HCEC 1CT (cell line): Measurements from ENCODE around the gene IGSF9.
"Not testable (repeated sequence)": the region's sequence is repeated elsewhere in the genome, so short reads cannot be mapped to it uniquely, and the experiment has no call there.

ENCODE experiments used
- DNase-seq: peaks from one replicate; pipeline ENCODE4 v3.0.0-alpha.2; 2017

Gene IGSF9

DNA sequence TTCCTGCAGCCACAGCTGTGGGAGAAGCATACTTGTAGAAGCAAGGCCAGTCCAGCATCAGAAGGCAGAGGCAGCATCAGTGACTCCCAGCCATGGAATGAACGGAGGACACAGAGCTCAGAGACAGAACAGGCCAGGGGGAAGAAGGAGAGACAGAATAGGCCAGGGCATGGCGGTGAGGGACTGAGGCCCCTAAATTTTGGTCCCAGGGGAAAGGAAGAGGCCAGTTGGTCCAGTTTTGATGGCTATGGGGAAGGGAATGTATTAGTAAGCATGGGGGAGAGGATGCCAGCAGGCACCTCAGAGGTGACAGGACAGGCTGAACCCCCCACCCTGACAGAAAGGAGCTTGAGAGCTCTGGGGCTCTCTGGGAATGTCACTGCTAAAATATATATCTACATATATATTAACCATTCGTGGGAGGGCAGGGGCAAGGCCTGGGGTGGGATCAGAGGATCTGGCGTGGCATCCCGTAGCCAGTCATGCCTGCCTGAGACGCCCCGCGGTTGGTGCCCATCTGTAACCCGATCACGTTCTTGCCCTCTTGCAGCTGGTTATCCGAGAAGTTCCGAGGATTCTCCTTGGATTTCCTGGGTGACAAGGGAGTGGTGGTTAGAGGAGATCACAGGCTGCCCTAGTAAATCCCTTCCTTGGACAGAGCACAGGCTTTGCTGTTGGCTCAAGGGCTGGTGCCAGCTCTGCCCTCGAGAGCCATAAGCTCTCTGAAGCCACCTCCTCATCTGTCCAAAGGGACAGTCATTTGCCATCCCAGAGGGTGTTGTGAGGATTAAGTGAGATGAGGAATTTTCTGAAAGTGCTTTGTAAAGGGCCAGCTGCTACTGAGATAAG, 26.8 kb downstream of the IGSF9 start:
- no peak for DNase-seq

DNA sequence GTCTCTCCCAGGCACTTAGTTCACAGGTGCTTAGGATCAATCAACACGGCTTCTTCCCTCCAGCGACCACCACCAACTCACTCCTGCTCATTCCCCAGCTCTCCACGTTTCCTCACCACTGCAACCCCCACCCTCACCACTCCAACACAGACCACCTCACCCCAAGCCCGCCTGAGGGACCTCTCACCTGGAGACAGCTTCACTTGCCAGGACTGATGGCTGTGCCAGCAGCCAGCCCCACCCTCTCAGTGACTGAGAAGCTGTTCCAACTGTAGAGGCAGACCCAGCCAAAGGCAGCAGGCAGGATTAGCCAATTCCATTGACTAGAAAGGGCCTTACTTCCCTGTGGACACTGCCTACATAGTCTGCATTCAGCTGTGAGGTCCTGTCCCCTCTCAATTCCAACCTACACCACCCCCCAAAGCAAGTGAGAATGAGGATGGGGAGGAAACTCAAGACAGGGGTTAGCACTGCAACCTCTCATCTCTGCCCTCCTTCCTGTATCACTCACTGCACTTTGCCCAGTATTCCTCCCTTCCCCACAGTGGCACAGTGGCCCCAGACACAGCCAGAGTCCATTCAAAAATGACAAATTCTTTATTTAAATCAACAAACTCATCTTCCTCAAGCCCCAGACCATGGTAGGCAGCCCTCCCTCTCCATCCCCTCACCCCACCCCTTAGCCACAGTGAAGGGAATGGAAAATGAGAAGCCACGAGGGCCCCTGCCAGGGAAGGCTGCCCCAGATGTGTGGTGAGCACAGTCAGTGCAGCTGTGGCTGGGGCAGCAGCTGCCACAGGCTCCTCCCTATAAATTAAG, 27.7 kb downstream of the IGSF9 start:
- DNase-seq, result no peak

DNA sequence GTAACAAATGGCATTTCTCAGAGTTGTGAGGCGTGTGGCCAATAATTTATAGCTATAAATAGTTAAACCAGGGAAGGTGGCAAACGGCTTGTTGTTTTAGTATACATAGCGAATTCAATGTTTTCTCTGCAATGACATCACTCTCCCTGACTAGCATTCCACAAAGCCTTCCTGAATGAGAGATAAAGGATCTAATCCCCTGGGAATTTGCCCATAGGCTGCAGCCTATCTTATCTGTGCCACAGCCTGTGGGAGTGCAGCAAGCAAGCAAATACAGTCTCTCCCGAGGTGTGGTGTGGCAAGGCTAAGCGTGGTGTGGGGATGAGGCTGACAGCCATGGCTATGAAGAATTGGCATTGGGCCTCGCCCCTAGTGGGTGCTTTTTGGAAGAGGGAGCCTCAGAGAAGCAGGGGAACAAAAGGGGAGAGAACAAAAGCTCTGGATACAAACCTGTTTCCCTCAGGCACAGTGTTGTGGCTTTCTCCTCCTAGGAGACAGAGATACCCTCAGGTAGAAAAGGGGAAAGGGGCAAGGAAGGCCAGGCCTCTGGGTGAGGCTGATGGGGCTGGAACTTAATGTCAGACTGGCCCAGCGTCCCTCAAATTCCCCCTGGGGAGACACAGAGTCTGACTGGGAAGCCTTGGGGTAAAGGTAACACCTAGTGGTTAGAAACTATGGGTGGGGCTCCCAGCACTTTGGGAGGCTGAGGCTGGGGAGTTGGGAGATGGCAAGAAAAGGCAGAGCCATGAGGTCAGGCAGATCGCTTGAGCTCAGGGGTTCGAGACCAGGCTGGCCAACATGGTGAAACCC, 29.0 kb downstream of the IGSF9 start:
- peak; percentile 67 for DNase-seq

DNA sequence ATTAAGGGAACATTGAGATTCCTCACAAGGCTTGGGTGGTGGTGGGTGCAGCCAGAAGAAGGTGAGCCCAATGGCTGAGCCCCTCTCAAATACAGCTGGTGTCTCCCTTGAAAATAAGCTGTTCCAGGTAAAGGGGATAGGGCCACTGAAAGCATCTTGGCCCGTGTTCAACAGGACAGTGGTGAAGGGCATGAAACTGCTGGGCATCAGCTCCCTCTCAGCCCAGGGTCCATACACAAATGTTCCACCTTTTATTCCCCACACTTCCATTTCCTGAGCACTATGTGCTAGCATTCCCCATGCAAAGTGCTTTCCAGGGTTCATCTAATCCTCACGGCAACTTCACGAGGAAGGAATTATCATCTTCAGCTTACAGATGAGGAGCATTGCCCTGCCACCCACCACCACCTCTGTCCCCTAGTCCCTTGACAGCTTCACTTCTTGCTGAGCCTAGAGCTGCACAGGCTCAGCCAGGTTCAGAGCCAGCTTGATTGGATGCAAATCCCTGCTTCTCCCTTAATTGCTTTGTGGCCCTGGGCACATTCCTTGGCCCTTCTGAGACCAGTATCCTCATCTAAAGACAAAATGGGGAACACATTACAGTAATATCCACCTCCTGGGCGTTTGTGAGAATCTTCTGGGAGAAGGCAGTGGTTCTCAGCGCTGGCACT, 29.7 kb downstream of the IGSF9 start:
- no peak for DNase-seq

DNA sequence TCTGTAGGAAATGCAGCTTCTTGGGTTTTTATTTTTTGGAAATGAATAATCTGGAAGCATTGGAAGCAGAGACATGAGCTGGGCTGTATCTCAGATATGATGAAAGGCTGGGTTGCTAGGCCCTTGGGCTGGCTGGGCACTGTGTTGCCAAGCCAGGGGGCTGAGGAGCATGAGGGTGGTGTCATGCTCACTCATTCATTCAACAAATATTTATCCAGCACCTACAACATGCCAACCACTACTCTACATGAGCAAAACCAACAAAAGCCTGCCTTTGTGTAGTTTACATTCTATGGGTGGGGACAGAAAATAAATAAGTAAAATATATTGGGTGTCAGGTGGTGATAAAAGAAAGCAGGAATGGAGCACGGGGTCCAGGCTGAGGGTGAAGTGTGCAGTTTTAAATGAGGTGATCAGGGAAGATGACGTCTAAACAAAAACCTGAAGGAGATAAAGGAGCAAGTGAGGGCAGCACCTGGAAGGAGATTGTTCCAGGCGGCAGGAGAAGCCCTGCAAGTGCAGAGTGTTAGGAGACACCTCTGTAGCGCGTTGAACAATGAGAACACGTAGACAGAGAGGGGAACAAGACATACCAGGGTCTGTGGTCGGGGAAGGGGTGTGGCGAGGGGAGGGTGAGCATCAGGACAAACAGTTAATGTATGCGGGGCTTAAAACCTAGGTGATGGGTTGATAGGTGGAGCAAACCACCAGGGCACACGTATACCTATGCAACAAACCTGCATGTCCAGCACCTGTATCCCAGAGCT, 31.0 kb downstream of the IGSF9 start:
- no peak for DNase-seq

DNA sequence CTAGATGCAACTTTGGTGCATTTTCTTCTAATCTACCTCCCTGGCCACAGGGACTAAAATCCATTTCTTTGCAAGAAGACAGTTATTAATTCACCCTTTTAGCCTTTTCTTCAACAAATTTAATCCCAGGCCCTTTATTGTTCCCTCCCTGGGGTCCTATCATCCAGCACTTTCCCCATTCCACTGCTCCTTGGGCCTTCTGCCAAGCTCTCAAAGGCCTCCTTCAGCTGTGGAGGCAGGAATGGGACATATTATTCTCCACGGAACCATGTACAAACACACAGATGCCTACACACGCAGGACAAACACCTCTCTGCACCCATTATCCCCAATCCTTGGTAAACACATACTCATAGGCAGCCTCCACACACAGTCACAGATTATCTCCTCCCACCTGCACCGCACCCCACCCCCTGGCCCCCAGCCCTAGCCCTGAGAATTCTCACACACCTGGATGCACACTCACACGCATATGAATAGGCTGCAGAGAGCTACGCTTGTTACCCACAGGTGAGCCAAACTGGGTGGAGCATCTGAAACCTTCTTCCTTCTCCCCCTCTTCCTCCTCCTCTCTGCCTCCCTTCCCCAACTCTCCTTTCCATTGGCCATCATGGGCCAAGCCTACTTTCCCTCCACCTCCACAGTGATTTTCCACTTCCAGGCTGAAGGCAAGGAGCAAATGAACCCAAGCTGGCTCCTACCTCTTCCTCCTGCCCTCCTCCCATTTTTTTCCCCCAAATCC, 31.8 kb downstream of the IGSF9 start:
- DNase-seq, result no peak

DNA sequence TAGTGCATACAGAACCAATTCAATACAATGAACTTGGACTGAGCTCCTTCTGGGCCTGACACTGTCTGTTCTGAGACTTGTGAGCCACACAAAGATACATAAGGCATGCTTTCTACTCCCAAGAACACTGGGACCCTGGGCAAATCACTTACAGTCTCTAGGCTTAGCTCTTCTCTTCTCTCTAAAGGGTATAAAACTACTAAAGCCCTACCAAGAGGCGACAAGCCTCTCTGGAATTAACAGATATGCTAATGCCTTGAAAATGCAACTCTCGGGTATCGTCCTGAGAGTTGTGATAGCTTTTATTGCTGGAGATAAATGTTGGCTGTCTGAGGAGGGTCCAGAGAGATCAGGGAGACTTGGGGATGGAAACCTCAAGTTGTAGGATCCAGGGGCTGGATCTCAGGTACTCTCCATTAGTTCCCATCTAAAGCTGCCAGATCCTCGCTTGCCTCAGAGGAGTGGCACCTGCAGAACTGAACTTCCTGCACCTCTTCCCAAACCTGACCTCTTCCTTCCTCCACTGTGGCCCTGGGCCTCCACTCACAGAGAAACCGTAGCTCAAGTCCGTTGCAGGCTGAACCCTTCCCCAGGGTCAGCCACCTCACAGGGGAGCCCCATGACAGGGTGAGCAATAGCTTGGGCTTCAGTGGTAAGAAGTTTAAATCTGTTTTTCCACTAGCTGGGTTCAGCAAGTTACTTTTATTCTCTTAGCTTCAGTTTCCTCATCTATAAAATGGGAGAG, 33.9 kb downstream of the IGSF9 start:
- no peak for DNase-seq

DNA sequence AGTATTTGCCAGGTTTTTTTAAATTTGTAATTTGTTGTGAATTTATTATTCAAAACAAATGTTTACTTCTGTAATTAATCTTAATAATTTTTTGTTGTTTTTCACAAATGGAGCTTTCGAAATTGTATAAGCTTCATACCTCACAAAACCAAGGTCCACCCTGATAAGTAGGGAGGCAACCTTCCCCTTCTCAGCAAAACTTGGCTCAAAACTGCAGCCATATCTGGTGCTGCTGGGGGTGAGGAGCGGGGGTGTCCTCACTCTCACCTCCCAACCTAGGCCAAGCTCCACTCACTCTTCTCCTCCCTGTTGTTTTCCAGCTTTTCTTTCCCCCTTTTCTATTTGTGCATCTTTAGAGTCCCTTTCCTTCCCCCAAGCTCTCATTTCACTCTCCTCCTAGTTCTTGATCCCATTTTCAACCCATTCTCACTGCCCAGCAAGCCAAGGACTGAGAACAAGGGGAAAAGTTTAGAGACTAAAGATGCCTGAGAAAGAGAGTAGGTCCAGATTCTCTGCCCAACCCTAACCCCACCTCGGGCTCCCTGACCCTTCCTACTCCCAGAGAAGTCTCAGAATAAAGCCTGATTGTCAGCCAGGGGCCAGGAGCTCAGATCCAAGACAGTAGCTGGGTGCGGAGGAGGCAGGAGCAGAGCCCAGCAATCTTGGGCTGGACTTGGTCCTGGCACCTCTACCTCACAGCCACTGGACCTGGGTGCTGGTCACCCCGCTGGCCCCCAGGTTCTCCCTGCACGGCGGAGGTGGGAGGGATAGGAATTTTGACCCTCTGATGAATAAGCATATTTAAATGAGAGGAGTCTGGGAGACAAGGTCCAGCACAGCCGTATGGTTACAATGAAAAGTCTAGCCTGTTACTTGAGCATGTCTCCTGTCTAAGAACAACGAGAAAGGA, 37.1 kb downstream of the IGSF9 start:
- DNase-seq, result no peak

DNA sequence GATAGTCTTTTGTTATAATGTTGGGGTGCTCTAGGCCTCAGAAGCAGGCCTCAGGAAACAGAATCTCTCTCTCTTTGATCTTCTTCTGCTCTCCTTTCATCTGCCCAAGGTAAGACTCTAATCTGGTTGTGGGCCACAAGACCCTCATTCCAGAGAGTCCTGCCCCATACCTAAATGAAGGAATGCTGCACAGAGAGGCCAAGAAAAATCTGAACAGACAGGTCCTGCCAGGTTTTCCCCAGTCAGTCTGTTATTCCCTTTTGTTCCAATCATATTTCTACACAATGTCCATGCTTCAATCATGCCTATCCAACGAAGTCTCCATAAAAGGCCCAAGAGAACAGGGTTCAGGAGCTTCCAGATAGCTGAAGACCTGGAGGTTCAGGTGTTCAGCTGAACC, 38.5 kb downstream of the IGSF9 start:
- DNase-seq, result no peak

DNA sequence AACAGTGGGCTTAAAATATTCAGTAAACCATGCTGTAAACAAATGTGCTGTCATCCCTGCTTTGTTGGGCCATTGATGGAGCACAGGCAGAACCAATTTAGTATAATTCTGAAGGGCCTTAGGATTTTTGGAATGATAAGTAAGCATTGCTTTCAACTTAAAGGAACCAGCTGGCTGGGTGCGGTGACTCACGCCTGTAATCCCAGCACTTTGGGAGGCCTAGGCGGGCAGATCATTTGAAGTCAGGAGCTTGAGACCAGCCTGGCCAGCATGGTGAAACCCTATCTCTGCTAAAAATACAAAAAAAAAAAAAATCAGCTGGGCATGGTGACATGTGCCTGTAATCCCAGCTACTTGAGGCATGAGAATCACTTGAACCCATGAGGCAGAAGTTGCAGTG, 41.4 kb downstream of the IGSF9 start:
- not testable (repeated sequence) for DNase-seq

DNA sequence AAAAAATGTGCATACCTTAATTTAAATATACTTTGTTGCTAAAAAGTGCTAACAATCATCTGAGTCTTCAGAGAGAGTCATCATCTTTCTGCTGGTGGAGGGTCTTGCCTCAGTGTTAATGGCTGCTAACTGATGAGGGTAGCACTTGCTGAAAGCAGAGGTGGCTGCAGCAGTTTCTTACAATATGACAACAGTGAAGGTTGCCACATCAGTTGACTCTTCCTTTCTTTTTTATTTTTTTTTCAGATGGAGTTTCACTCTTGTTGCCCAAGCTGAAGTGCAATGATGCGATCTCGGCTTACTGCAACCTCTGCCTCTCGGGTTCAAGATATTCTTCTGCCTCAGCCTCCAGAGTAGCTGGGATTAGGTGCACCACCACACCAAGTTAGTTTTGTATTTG, 42.9 kb downstream of the IGSF9 start:
- DNase-seq, result no peak

DNA sequence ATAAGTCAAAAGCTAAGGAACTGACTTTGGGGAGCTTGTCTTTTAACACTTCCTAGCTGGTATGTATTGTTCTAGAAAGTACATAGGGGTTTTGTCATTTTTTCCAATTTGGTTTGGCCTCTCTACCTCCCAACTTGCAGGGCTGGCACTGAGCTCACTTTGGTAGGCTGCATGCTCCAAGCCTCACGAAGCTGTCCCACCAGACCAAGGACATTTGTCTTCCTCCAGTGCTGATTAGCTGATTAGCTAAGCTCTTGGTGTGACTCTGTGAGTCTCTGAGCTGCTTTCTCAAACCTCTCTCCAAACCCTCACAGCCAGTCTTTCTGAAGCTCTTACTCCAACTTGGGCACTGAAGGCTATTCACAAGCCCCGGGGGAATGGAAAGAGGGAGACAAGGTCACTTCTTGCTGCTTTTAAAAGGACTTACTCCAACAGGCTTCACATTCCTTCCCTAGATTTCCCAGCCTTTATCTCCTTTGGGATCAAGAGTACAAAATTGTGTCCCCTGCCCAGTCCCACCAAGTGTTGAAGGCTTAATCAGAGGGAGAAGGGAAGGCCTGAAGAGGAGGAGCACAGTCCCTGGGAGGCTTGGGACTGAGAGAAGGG, 44.6 kb downstream of the IGSF9 start:
- no peak for DNase-seq

DNA sequence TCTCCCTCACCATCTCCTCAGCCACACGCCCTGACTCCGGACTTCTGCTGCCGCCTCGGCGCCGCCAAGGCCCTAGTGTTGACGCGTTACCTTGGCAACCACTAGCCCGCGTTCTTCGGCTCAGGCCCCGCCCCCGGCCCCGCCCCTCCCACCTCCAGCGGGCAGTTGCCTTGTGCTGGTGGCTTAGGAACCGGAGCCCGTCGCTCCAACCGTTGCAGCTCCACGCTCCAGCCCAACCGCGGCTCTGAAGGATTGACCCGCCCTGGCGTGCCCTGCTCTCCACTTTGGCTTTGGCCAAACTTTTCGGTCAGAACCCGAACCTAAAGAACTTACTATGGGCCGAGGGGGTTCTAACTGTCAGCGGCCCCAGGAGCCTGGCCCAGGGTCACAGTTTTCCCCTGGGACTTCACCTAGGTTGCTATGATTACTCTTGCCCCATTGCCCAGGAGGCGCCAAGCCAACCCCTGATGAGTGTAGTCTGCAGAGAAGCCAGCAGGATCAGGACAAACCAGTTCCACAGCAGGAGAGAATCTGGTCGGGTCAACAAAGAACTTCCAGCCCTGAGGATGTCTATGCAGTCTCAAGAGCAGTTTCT, 45.2 kb downstream of the IGSF9 start, which contains the start of gene CFAP45:
CFAP45 (minus strand) TSS at position 80 of the 595 bp plus-strand sequence; CDS start at position 13, 67 bp downstream.
- no peak for DNase-seq

DNA sequence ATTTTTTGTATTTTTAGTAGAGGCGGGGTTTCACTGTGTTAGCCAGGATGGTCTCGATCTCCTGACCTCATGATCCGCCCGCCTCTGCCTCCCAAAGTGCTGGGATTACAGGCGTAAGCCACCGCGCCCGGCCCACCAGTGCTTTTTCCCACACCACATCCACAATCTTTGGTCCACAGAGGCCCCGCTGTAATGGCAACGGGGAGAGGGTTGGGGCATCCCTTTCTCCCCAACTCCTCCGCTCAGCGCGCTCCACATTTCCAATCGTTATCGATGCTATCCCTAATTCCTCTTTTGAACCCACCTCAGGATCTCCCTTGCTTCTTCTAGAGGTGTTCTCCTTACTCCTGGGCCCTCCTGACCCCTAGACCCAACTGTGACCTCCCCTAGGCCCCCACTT, 45.8 kb downstream of the IGSF9 start:
- not testable (repeated sequence) for DNase-seq

DNA sequence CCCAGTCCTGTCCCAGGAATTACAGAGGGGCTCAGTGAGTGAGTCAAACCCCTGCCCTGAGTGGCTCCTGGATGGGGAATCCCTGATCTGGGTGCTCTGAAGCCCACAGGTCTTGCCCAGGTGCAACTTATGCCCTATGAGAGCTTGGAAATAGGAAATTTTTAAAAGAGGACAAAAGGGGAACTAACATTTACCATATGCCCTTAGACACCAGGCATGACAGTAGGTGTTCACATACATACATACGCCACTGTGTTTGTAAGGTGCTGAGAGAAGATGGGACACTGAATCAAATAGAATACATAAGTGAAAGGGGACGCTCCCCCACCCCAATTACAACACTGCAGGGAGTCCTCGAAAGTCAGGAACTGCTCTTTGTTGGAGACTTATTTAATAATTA, 46.9 kb downstream of the IGSF9 start:
- no peak for DNase-seq

DNA sequence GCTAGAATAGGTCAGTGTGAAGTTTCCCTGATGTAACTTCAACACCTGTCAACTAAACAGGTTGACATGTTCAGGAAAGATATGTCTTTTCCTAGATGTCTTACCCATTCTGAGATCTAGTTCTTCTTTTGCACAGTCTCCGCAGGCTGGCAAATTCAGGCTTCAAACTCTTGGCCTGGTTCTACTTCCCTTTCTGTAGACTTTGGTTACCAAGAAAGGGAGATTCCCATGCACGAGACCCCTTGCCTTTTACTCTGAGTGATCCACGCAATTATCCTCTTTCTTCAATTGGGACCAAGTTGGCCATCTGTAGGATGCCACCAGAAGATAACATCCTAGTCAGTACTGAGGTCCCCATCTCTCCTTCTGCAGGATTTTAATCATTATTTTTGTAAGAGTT, 47.5 kb downstream of the IGSF9 start:
- no peak for DNase-seq

DNA sequence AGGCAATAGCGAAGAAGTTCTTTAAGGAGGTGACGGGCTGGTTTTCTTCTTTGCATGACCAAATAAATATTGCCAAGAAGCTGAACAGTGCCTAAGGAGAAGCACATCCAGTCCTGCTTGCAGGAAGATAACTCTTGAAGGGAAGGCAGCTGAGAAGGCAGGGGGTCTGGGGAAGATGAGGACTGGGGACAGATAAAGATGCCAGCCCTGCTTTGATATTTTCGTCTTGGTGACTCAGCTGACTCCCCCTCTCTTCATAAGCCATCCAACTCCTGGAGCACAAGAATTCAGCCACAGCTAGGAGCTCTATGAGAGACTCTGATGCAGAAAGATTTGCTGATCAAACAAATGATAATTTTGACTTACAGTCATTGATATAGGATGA, 48.9 kb downstream of the IGSF9 start:
- no peak for DNase-seq

DNA sequence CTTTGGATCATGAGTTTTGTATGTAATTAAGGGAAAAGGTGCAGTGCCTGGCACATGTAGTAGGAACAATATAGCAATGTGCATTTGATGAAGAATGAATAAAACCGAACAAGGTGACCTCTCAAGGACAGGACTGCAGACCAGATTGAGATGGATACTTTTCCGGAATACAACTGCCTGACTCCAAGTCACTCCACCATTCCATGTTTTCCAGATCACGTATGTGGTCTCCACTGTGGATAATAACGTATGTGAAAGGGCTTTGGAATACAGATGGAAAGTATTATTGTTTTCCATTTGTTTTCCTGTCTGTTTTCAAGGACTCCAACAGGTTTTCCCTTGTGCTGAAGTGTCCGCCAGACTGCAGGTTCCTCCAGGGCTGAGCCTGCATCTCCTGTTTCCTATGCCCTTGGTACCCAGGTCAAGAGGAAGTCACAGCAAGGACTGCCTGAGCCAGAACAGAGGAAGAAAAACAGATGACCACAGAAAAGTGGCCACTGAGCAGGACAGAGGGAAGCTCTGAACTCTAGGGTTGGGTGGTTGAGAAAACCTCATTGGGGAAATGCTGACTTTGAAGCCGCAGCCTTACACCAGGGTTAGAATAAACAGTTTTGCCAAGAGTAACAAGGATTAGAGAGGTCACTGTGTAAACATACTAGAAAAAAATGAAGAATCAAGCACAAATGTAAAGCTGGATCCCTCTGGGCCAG, 49.4 kb downstream of the IGSF9 start:
- DNase-seq, result no peak
